ENCODE data around the gene S100P.

GRCh38 chr4:6699903-6700302 is 6.2 kb downstream of the S100P start:
- TF ChIP-seq POLR2AphosphoS5 (IDR thresholded peaks at IDR 0.05; ENCODE audit: low read depth, low read length) = no peak
- TF ChIP-seq POLR2A (IDR thresholded peaks at IDR 0.05; ENCODE audit: low read depth, low read length) = no peak
- TF ChIP-seq SPI1 (IDR thresholded peaks at IDR 0.05; ENCODE audit: low read depth, low read length) = no peak
- TF ChIP-seq TAF1 (IDR thresholded peaks at IDR 0.05; ENCODE audit: low read depth, low read length) = no peak
- TF ChIP-seq PAX5 (IDR thresholded peaks at IDR 0.05; ENCODE audit: insufficient read depth, low read length, severe bottlenecking) = no peak

Measured in GM12891 (cell line).